Esophagus muscularis mucosa (tissue), 4 donors: ENCODE measurements around the gene CD19.

Experiments
- EP300 ChIP-seq: sonication (generic); formaldehyde crosslinking; IDR thresholded peaks from one replicate; pipeline ENCODE4 v1.6.1; 2017; ENCODE audit warnings: antibody characterized with exemption
- POLR2A ChIP-seq: fragments of 450-650 bp; IDR thresholded peaks from one replicate; pipeline ENCODE4 v1.6.1; 2017; ENCODE audit warnings: antibody characterized with exemption, moderate library complexity, mild to moderate bottlenecking, low read depth
- POLR2AphosphoS5 ChIP-seq, 2 donors: sonication (generic); formaldehyde crosslinking; IDR thresholded peaks; one replicate each; pipeline ENCODE4 v1.6.1; 2017; ENCODE audit warnings: antibody characterized with exemption in 2 of 2
- TF ChIP-seq, protein P1 (sequence below), 3 experiments: fragments of 200-600 bp in 2 of 3; fragments of 450-650 bp in 1 of 3; sonication (generic) in 2 of 3; IDR thresholded peaks; one replicate each; pipeline ENCODE4 v1.5.1; 2017 to 2019; ENCODE audit warnings: antibody characterized with exemption in 3 of 3, mild to moderate bottlenecking in 2 of 3, moderate library complexity in 1 of 3

DNA sequence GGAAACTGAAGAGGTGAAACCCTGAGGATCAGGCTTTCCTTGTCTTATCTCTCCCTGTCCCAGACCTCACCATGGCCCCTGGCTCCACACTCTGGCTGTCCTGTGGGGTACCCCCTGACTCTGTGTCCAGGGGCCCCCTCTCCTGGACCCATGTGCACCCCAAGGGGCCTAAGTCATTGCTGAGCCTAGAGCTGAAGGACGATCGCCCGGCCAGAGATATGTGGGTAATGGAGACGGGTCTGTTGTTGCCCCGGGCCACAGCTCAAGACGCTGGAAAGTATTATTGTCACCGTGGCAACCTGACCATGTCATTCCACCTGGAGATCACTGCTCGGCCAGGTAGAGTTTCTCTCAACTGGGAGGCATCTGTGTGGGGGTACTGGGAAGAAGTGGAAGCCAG lies 1.4 kb downstream of the CD19 start:
- TF ChIP-seq, protein P1, sequence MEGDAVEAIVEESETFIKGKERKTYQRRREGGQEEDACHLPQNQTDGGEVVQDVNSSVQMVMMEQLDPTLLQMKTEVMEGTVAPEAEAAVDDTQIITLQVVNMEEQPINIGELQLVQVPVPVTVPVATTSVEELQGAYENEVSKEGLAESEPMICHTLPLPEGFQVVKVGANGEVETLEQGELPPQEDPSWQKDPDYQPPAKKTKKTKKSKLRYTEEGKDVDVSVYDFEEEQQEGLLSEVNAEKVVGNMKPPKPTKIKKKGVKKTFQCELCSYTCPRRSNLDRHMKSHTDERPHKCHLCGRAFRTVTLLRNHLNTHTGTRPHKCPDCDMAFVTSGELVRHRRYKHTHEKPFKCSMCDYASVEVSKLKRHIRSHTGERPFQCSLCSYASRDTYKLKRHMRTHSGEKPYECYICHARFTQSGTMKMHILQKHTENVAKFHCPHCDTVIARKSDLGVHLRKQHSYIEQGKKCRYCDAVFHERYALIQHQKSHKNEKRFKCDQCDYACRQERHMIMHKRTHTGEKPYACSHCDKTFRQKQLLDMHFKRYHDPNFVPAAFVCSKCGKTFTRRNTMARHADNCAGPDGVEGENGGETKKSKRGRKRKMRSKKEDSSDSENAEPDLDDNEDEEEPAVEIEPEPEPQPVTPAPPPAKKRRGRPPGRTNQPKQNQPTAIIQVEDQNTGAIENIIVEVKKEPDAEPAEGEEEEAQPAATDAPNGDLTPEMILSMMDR (IDR thresholded peaks at IDR 0.05), result no peak
- TF ChIP-seq POLR2A (no peak), POLR2AphosphoS5 (IDR thresholded peaks at IDR 0.05) (no peak), EP300 (no peak)
